ENCODE data around the gene AMOTL2. TPM values are rescaled to one million over a fixed set of nuclear protein-coding genes. Genes with fewer than 3 reads are reported as not detected.

AMOTL2 gene
- total and polyA plus RNA-seq, 9 of the 15 experiments (the other 6 are each of a cell fraction or from before 2014, with no cell fraction given): 0.12 to 0.31 TPM; not detected in 7

DNA sequence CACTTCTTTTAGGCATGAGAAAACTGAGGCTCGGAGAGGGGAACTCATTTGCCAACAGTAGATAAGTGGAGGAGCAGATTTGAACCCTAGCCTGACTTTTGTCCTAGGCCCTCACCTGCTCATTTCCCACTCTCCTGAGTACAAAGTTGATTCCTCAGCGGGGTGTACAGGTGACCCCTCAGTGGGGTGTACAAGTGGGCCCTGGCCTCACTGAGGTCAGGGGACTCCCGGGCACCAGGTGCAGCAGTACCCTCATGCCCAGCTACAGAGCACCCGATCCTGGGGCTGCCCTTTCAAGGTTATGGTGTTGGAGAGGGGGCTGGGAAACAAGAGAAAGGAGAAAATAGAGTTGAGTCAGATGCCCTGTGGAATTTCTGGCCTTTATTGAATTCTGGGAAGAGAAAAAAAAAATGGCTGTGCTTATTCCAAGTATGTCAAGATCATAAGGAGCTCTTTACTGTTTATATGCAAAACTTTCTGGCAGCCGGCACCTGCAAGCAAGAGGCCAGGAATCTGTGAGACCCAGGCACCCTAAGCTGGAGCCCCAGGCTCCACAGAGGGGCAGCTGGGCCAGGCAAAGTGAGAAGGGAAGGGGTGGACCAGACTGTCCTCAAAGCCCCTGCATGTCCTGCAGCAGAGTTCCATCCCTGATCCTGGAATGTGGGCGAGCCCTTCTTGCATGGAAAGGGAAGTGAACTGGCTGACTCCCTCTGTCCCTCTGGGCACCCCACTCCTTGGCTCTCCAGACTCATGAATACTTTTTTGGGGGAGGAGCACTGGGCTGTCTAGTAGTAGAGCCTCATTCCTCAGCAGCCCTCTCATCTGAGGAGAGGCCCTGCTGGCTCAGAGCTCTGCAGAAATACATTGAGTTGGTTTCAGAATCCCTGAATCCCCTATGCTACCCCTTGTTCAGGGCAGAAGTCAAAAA, 43.1 kb downstream of the AMOTL2 start:
- DNase-seq (ENCODE audit: extremely low read depth in 1 of 4, low spot score in 3 of 4): no peak
- Histone ChIP-seq H3K4me1 (replicated peaks in 1 of 2; ENCODE audit: control insufficient read depth in 2 of 2, insufficient read depth in 2 of 2, low read length in 2 of 2) (no peaks in the 10 kb centered on the region), H3K9me1 (ENCODE audit: control insufficient read depth, insufficient read depth, low read length) (no peaks in the 10 kb centered on the region), H3K27ac (ENCODE audit: extremely low read depth, low read depth, low read length) (no peak overlapping the region), H3K4me3 (no peak overlapping the region), H2AFZ (ENCODE audit: low read depth, low read length) (no peak overlapping the region), H3K4me2 (ENCODE audit: insufficient read depth, low read length) (no peak overlapping the region), H3K27me3 (ENCODE audit: control insufficient read depth in 2 of 2, insufficient read depth in 2 of 2, low read length in 2 of 2) (peaks cover 0 to 32% of the 10 kb centered on the region in 2 experiments; a peak in 2 of 5 replicates), H3K9me3 (replicated peaks; ENCODE audit: control insufficient read depth, insufficient read depth, low read depth, low read length) (no peaks in the 10 kb centered on the region), H3K36me3 (ENCODE audit: control insufficient read depth, insufficient read depth, low read length) (no peaks in the 10 kb centered on the region), H3K9ac (ENCODE audit: insufficient read depth in 1 of 2, low read depth in 2 of 2, low read length in 2 of 2) (no peak overlapping the region), H4K20me1 (replicated peaks; ENCODE audit: control insufficient read depth, insufficient read depth, low read length) (no peaks in the 10 kb centered on the region), H3K79me2 (ENCODE audit: control insufficient read depth, insufficient read depth, low read length) (no peaks in the 10 kb centered on the region)
- in situ Hi-C loops (cut with MboI): no loop called here
- no peak for ATAC-seq
- BruUV-seq (replicated peaks): no TSS peak
- ChIA-PET CTCF (ENCODE audit: low intra/inter-chr PET ratio) (interaction anchor here (0.7 kb wide), 1 partner anchor 15 kb away, joined by 3 read pairs; no protein-coding TSS in a partner anchor), POLR2A (interaction anchor here (0.9 kb wide), 1 partner anchor 8 kb away, joined by 3 read pairs; no protein-coding TSS in a partner anchor)
- 0% methylated on average over 5 of the region's 6 CpGs for WGBS (ENCODE audit: insufficient coverage, low coverage, missing lambda C conversion rate)
- FAIRE-seq: no peak
- intact Hi-C loops (cut with micrococcal nuclease): no loop called here
- TF ChIP-seq SRSF9 (IDR thresholded peaks at IDR 0.05; ENCODE audit: borderline replicate concordance, low read depth, low read length) (no peak), HMG20B (CRISPR knock-in tag; IDR thresholded peaks at IDR 0.05) (no peak), MNT (conservative IDR thresholded peaks at IDR 0.05) (no peak), NR2C2 (CRISPR knock-in tag; IDR thresholded peaks at IDR 0.05) (no peak), NR2C2 (tag; IDR thresholded peaks at IDR 0.05) (no peak), E2F6 (IDR thresholded peaks at IDR 0.05; ENCODE audit: borderline replicate concordance in 1 of 2, extremely low read depth in 1 of 2, insufficient read depth in 1 of 2, insufficient read length in 1 of 2, low read depth in 1 of 2, low read length in 1 of 2, poor library complexity in 1 of 2, severe bottlenecking in 1 of 2) (no peak), ZBTB17 (CRISPR knock-in tag; IDR thresholded peaks at IDR 0.05) (no peak), FIP1L1 (IDR thresholded peaks at IDR 0.05; ENCODE audit: low read depth, low read length, poor library complexity, severe bottlenecking) (no peak)

Data from K562 (cell line).